SK-N-SH treated with all-trans-retinoic acid at 6 μM for 48 hours (cell line): ENCODE measurements around the gene NHSL2.

Experiments used
- ATAC-seq: fragments of 200-7000 bp; cut with Tn5 transposase; 3 replicates; pipeline ENCODE4 v1.9.1; 2020; ENCODE audit warnings: mild to moderate bottlenecking, moderate library complexity
- BACH2 ChIP-seq: fragments of 250-450 bp; sonication (Bioruptor Pico); IDR thresholded peaks from 2 replicates; pipeline ENCODE4 v1.9.0; 2021; ENCODE audit warnings: mild to moderate bottlenecking, borderline replicate concordance
- CSDC2 ChIP-seq: fragments of 250-450 bp; sonication (Bioruptor Pico); IDR thresholded peaks from 2 replicates; pipeline ENCODE4 v1.5.0; 2020; ENCODE audit warnings: mild to moderate bottlenecking, moderate library complexity
- ESRRG ChIP-seq: fragments of 250-450 bp; sonication (Bioruptor Pico); IDR thresholded peaks from 2 replicates; pipeline ENCODE4 v1.6.1; 2021; ENCODE audit warnings: mild to moderate bottlenecking
- GLIS3 ChIP-seq: fragments of 250-450 bp; sonication (Bioruptor Pico); IDR thresholded peaks from 2 replicates; pipeline ENCODE4 v1.5.0; 2020; ENCODE audit warnings: mild to moderate bottlenecking, moderate library complexity
- ISL1 ChIP-seq: fragments of 250-450 bp; sonication (Bioruptor Pico); IDR thresholded peaks from 2 replicates; pipeline ENCODE4 v2.1.2; 2022; ENCODE audit warnings: mild to moderate bottlenecking, moderate library complexity
- OSR1 ChIP-seq: fragments of 250-450 bp; sonication (Bioruptor Pico); IDR thresholded peaks from 2 replicates; pipeline ENCODE4 v1.8.0; 2022; ENCODE audit warnings: moderate library complexity, mild to moderate bottlenecking, inconsistent platforms
- PATZ1 ChIP-seq: fragments of 250-450 bp; sonication (Bioruptor Pico); IDR thresholded peaks from 2 replicates; pipeline ENCODE4 v1.8.0; 2020; ENCODE audit warnings: mild to moderate bottlenecking, moderate library complexity, borderline replicate concordance
- RARB ChIP-seq: fragments of 250-450 bp; sonication (Bioruptor Pico); IDR thresholded peaks from 2 replicates; pipeline ENCODE4 v1.8.0; 2021; ENCODE audit warnings: mild to moderate bottlenecking, moderate library complexity
- SNAI2 ChIP-seq: fragments of 250-450 bp; sonication (Bioruptor Pico); IDR thresholded peaks from 2 replicates; pipeline ENCODE4 v1.5.0; 2020; ENCODE audit warnings: mild to moderate bottlenecking, moderate library complexity
- TCF4 ChIP-seq: fragments of 250-450 bp; sonication (Bioruptor Pico); IDR thresholded peaks from 2 replicates; pipeline ENCODE4 v1.8.0; 2021; ENCODE audit warnings: mild to moderate bottlenecking, moderate library complexity, borderline replicate concordance
- TOX ChIP-seq: fragments of 250-450 bp; sonication (Bioruptor Pico); IDR thresholded peaks from 2 replicates; pipeline ENCODE4 v1.8.0; 2021; ENCODE audit warnings: mild to moderate bottlenecking, moderate library complexity, borderline replicate concordance
- TSHZ2 ChIP-seq: fragments of 250-450 bp; sonication (Bioruptor Pico); IDR thresholded peaks from 2 replicates; pipeline ENCODE4 v1.5.0; 2020; ENCODE audit warnings: mild to moderate bottlenecking, moderate library complexity
- ZC3H10 ChIP-seq: fragments of 250-450 bp; sonication (Bioruptor Pico); IDR thresholded peaks from 2 replicates; pipeline ENCODE4 v1.5.1; 2021; ENCODE audit warnings: mild to moderate bottlenecking, moderate library complexity
- ZFP3 ChIP-seq: fragments of 250-450 bp; sonication (Bioruptor Pico); IDR thresholded peaks from 2 replicates; pipeline ENCODE4 v1.5.0; 2020; ENCODE audit warnings: mild to moderate bottlenecking, moderate library complexity
- ZFP30 ChIP-seq: fragments of 450-650 bp; formaldehyde crosslinking; IDR thresholded peaks from 2 replicates; pipeline ENCODE4 v1.5.0; 2022; ENCODE audit warnings: mild to moderate bottlenecking, moderate library complexity
- ZNF565 ChIP-seq: fragments of 450-650 bp; formaldehyde crosslinking; conservative IDR thresholded peaks from 2 replicates; pipeline ENCODE4 v1.5.0; 2020; ENCODE audit warnings: low read depth, mild to moderate bottlenecking, moderate library complexity
- ZNF8 ChIP-seq: fragments of 450-650 bp; formaldehyde crosslinking; IDR thresholded peaks from 2 replicates; pipeline ENCODE4 v1.5.0; 2020; ENCODE audit warnings: mild to moderate bottlenecking, moderate library complexity
- TF ChIP-seq, protein P1 (sequence below): fragments of 250-450 bp; sonication (Bioruptor Pico); IDR thresholded peaks from 2 replicates; pipeline ENCODE4 v1.5.1; 2020; ENCODE audit warnings: low read depth, mild to moderate bottlenecking, moderate library complexity
- TF ChIP-seq, protein P2 (sequence below): fragments of 250-450 bp; sonication (Bioruptor Pico); IDR thresholded peaks from 2 replicates; pipeline ENCODE4 v1.5.1; 2021; ENCODE audit warnings: mild to moderate bottlenecking, moderate library complexity
- TF ChIP-seq, protein P3 (sequence below): fragments of 250-450 bp; sonication (Bioruptor Pico); IDR thresholded peaks from 2 replicates; pipeline ENCODE4 v1.8.0; 2021; ENCODE audit warnings: low read depth, mild to moderate bottlenecking, moderate library complexity, borderline replicate concordance

Gene NHSL2

DNA sequence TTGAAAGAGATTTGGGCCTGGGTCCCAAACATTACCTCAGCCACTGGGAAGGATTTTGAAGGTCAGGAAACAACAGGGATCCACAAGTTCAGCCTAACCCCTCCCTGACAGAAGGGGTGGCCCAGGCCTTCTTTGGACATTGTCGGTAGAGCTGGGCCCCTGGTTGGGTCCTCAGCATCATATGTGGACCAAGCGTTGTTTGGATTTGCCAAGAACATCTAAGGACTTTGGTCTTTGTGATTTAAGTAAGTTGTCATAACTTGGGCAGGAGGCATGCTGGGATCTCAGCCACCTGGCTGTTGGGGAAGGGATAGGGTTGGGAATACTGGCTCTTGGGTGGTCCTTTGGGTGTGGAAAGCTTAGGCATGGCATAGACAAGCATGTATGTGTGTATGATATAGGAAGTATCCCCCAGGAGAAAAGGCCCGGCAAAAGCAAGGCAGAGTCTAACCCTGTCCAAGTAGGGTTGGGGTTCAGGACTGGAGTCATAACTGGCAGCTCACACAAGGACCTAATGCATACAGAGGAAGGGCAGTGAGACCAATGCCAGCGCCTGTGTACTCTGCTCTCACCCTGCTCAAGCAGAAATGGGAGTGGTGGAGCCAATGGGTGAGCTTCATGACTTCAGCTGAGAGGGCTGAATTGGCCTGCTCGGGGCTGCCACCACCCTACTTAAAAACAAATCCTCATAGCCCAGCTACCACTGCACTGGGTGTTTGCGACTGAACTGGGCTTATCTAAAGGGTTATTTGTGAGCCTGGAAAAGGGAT, 118.2 kb downstream of the NHSL2 start:
- ATAC-seq: no peak; the same call in 2 of the 3 replicates
- TF ChIP-seq, protein P1, sequence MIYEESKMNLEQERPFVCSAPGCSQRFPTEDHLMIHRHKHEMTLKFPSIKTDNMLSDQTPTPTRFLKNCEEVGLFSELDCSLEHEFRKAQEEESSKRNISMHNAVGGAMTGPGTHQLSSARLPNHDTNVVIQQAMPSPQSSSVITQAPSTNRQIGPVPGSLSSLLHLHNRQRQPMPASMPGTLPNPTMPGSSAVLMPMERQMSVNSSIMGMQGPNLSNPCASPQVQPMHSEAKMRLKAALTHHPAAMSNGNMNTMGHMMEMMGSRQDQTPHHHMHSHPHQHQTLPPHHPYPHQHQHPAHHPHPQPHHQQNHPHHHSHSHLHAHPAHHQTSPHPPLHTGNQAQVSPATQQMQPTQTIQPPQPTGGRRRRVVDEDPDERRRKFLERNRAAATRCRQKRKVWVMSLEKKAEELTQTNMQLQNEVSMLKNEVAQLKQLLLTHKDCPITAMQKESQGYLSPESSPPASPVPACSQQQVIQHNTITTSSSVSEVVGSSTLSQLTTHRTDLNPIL (CRISPR knock-in tag): no peak
- no peak for TF ChIP-seq ZNF565 (CRISPR knock-in tag)
- no peak for TF ChIP-seq TOX (CRISPR knock-in tag)
- no peak for TF ChIP-seq SNAI2 (CRISPR knock-in tag)
- TF ChIP-seq RARB (CRISPR knock-in tag): no peak
- TF ChIP-seq ESRRG (CRISPR knock-in tag): no peak
- TF ChIP-seq OSR1 (CRISPR knock-in tag): no peak
- TF ChIP-seq PATZ1: no peak
- no peak for TF ChIP-seq ISL1 (CRISPR knock-in tag)
- TF ChIP-seq GLIS3: no peak
- TF ChIP-seq, protein P2, sequence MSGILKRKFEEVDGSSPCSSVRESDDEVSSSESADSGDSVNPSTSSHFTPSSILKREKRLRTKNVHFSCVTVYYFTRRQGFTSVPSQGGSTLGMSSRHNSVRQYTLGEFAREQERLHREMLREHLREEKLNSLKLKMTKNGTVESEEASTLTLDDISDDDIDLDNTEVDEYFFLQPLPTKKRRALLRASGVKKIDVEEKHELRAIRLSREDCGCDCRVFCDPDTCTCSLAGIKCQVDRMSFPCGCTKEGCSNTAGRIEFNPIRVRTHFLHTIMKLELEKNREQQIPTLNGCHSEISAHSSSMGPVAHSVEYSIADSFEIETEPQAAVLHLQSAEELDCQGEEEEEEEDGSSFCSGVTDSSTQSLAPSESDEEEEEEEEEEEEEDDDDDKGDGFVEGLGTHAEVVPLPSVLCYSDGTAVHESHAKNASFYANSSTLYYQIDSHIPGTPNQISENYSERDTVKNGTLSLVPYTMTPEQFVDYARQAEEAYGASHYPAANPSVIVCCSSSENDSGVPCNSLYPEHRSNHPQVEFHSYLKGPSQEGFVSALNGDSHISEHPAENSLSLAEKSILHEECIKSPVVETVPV: no peak
- no peak for TF ChIP-seq ZFP3
- no peak for TF ChIP-seq CSDC2 (CRISPR knock-in tag)

GRCh38 chrX:72029483-72030411, 119.1 kb downstream of the NHSL2 start:
- TF ChIP-seq ISL1 (CRISPR knock-in tag): peak; percentile 60
- TF ChIP-seq ESRRG (CRISPR knock-in tag): no peak
- TF ChIP-seq CSDC2 (CRISPR knock-in tag): no peak
- no peak for TF ChIP-seq PATZ1
- TF ChIP-seq, protein P1 (CRISPR knock-in tag): peak; percentile 71; the same call in 1 of the 2 replicates
- no peak for TF ChIP-seq TSHZ2 (CRISPR knock-in tag)
- TF ChIP-seq ZNF8: no peak
- TF ChIP-seq, all 23 proteins: peak for 2
- peak; percentile 87 for ATAC-seq

- ATAC-seq: no peak
- no peak for TF ChIP-seq ZFP30 (CRISPR knock-in tag)
- no peak for TF ChIP-seq ZFP3
- no peak for TF ChIP-seq TOX (CRISPR knock-in tag)
- TF ChIP-seq ISL1 (CRISPR knock-in tag): no peak
- TF ChIP-seq, protein P2: no peak
- no peak for TF ChIP-seq TCF4 (CRISPR knock-in tag)
- no peak for TF ChIP-seq ZC3H10 (CRISPR knock-in tag)
- TF ChIP-seq, protein P3, sequence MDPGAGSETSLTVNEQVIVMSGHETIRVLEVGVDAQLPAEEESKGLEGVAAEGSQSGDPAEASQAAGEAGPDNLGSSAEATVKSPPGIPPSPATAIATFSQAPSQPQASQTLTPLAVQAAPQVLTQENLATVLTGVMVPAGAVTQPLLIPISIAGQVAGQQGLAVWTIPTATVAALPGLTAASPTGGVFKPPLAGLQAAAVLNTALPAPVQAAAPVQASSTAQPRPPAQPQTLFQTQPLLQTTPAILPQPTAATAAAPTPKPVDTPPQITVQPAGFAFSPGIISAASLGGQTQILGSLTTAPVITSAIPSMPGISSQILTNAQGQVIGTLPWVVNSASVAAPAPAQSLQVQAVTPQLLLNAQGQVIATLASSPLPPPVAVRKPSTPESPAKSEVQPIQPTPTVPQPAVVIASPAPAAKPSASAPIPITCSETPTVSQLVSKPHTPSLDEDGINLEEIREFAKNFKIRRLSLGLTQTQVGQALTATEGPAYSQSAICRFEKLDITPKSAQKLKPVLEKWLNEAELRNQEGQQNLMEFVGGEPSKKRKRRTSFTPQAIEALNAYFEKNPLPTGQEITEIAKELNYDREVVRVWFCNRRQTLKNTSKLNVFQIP (CRISPR knock-in tag): no peak
- no peak for TF ChIP-seq BACH2 (CRISPR knock-in tag)
Measured at GRCh38 chrX:72030431-72030830, 119.8 kb downstream of the NHSL2 start.
